Karpas-422 (cell line): Measurements from ENCODE around the gene IL20RA. TPM values are rescaled to one million over a fixed set of nuclear protein-coding genes. Genes with fewer than 3 reads are reported as not detected.

Experiments
- small RNA-seq: library from RNA; depleted of rRNA; stranded (forward); fragments of <200 nt; gene quantifications from one replicate; pipeline ENCODE3, GENCODE V24; 2014
- total RNA-seq: library from RNA; depleted of rRNA; stranded (reverse); fragments of >200 nt; shearing (Covaris generic); gene quantifications from 2 replicates; pipeline ENCODE4 v1.2.3, GENCODE V29; 2014; ENCODE audit warnings: low replicate concordance; rRNA removed

The IL20RA gene
- total RNA-seq, 1 experiment from 2014 or later: not detected

Small RNAs within 50 kb of the gene (small RNA-seq; reads per million reads assigned to genes)
- gene RPL35AP3: not detected

Other genes with a start within 250 kb of the IL20RA start
- gene PEX7, start 222.4 kb downstream of the IL20RA start, total RNA-seq: 13.6 and 18.0 TPM in 2 replicates
- not detected in 2 replicates for gene SLC35D3, start 122.7 kb downstream of the IL20RA start, total RNA-seq
- gene IL22RA2, start 128.7 kb upstream of the IL20RA start, total RNA-seq: not detected in 2 replicates
- 36.0 and 76.9 TPM in 2 replicates for gene IFNGR1, start 174.4 kb upstream of the IL20RA start, total RNA-seq